ENCODE measurements around the gene ZNF764.

Gene ZNF764

GRCh38 chr16:30588651-30589050 is 30.5 kb upstream of the ZNF764 start:
- Histone ChIP-seq H3K27ac (ENCODE audit: low read length, poor library complexity, severe bottlenecking) (no peak overlapping the region), H3K18ac (ENCODE audit: low read depth in 1 of 2, low read length in 2 of 2) (no peak overlapping the region), H3K14ac (ENCODE audit: low read length in 2 of 2) (no peak overlapping the region), H3K4me2 (ENCODE audit: low read length, poor library complexity, severe bottlenecking) (no peak overlapping the region), H3K79me1 (replicated peaks; ENCODE audit: low read length, poor library complexity, severe bottlenecking) (peaks cover 13% of the 10 kb centered on the region), H3K36me3 (ENCODE audit: control insufficient read depth in 1 of 2, insufficient read depth in 2 of 2, low read depth in 1 of 2, low read length in 2 of 2) (peaks cover 3% of the 10 kb centered on the region in 2 experiments), H2AK5ac (ENCODE audit: low read length, severe bottlenecking) (no peak overlapping the region), H2BK15ac (ENCODE audit: low read depth, poor library complexity, severe bottlenecking) (no peak overlapping the region), H3K9ac (ENCODE audit: low read length) (no peak overlapping the region), H2BK12ac (ENCODE audit: low read length in 2 of 2) (no peak overlapping the region), H2BK5ac (ENCODE audit: low read depth, low read length, poor library complexity, severe bottlenecking) (no peak overlapping the region), H2AFZ (ENCODE audit: low read depth, low read length) (no peak overlapping the region), H4K91ac (ENCODE audit: low read length) (no peak overlapping the region), H2BK120ac (ENCODE audit: low read depth, low read length) (no peak overlapping the region), H3K4me3 (ENCODE audit: insufficient read depth in 1 of 2, low read depth in 1 of 2, low read length in 2 of 2) (no peak overlapping the region), H3K4me1 (ENCODE audit: control insufficient read depth, insufficient read depth, low read depth, low read length) (peaks cover 8% of the 10 kb centered on the region), H4K8ac (ENCODE audit: low read length) (no peak overlapping the region), H3K27me3 (ENCODE audit: control insufficient read depth in 1 of 2, insufficient read depth in 1 of 2, low read length in 2 of 2) (no peaks in the 10 kb centered on the region), H3K23ac (ENCODE audit: low read length in 2 of 2) (no peak overlapping the region), H3K9me3 (ENCODE audit: control insufficient read depth, low read length) (no peaks in the 10 kb centered on the region), H3K4ac (ENCODE audit: low read depth in 1 of 2, low read length in 2 of 2) (no peak overlapping the region)
- WGBS = 100% methylated on average over 2 of the region's 2 CpGs
- DNase-seq = no peak

- no peak within 1 kb of the TSS for H2AK5ac ChIP-seq (ENCODE audit: low read length, severe bottlenecking)
- peak within 1 kb of the TSS; percentile 93 for H3K9ac ChIP-seq (ENCODE audit: low read length)
- WGBS = 18% methylated on average over 48 of the region's 50 CpGs
- H3K27ac ChIP-seq (ENCODE audit: low read length, poor library complexity, severe bottlenecking) = peak within 1 kb of the TSS; percentile 69
- H2BK120ac ChIP-seq (ENCODE audit: low read depth, low read length) = peak within 1 kb of the TSS; percentile 90
- peak within 1 kb of the TSS; percentile 96 for H4K8ac ChIP-seq (ENCODE audit: low read length)
- H3K4ac ChIP-seq (ENCODE audit: low read depth in 1 of 2, low read length in 2 of 2) = peak within 1 kb of the TSS; percentile 68 to 98
- H3K27me3 ChIP-seq (ENCODE audit: control insufficient read depth in 1 of 2, insufficient read depth in 1 of 2, low read length in 2 of 2) = no peaks in the 10 kb centered on the region
- peak within 1 kb of the TSS; percentile 87 for H4K91ac ChIP-seq (ENCODE audit: low read length)
- H3K36me3 ChIP-seq (ENCODE audit: control insufficient read depth in 1 of 2, insufficient read depth in 2 of 2, low read depth in 1 of 2, low read length in 2 of 2) = peaks cover 26 to 30% of the 10 kb centered on the region in 2 experiments
- H2BK15ac ChIP-seq (ENCODE audit: low read depth, poor library complexity, severe bottlenecking) = peak within 1 kb of the TSS; percentile 54
- H3K23ac ChIP-seq (ENCODE audit: low read length in 2 of 2) = no peak within 1 kb of the TSS
- no peak within 1 kb of the TSS for H2BK5ac ChIP-seq (ENCODE audit: low read depth, low read length, poor library complexity, severe bottlenecking)
- H3K18ac ChIP-seq (ENCODE audit: low read depth in 1 of 2, low read length in 2 of 2) = peak within 1 kb of the TSS; percentile 72 to 87
- DNase-seq = peak; percentile 97
- peaks cover 27% of the 10 kb centered on the region for H3K79me1 ChIP-seq (replicated peaks; ENCODE audit: low read length, poor library complexity, severe bottlenecking)
- peak within 1 kb of the TSS; percentile 80 to 93 for H3K4me3 ChIP-seq (ENCODE audit: insufficient read depth in 1 of 2, low read depth in 1 of 2, low read length in 2 of 2)
- peak within 1 kb of the TSS in 1 of 2 experiments; percentile 77 for H3K14ac ChIP-seq (ENCODE audit: low read length in 2 of 2)
- H2AFZ ChIP-seq (ENCODE audit: low read depth, low read length) = peak within 1 kb of the TSS; percentile 96
- peak within 1 kb of the TSS; percentile 86 for H3K4me2 ChIP-seq (ENCODE audit: low read length, poor library complexity, severe bottlenecking)
- no peaks in the 10 kb centered on the region for H3K9me3 ChIP-seq (ENCODE audit: control insufficient read depth, low read length)
- peaks cover 8% of the 10 kb centered on the region for H3K4me1 ChIP-seq (ENCODE audit: control insufficient read depth, insufficient read depth, low read depth, low read length)
- peak within 1 kb of the TSS; percentile 25 to 69 for H2BK12ac ChIP-seq (ENCODE audit: low read length in 2 of 2)
These were observed 27.4 kb upstream of the ZNF764 start, which contains the start of gene ZNF785 for GRCh38 chr16:30585400-30586191. ZNF785 (minus strand) TSS chr16:30585697; CDS start chr16:30585611, 86 bp downstream.

GRCh38 chr16:30585022-30585399 is 26.8 kb upstream of the ZNF764 start:
- H3K79me1 ChIP-seq (replicated peaks; ENCODE audit: low read length, poor library complexity, severe bottlenecking) = peaks cover 27% of the 10 kb centered on the region
- no peaks in the 10 kb centered on the region for H3K27me3 ChIP-seq (ENCODE audit: control insufficient read depth in 1 of 2, insufficient read depth in 1 of 2, low read length in 2 of 2)
- peak overlapping the region; percentile 93 for H3K9ac ChIP-seq (ENCODE audit: low read length)

GRCh38 chr16:30582611-30583340 is 24.6 kb upstream of the ZNF764 start:
- no peak overlapping the region for H3K4me2 ChIP-seq (ENCODE audit: low read length, poor library complexity, severe bottlenecking)
- no peak for DNase-seq
- H3K23ac ChIP-seq (ENCODE audit: low read length in 2 of 2) = no peak overlapping the region
- no peaks in the 10 kb centered on the region for H3K9me3 ChIP-seq (ENCODE audit: control insufficient read depth, low read length)
- no peak overlapping the region for H3K9ac ChIP-seq (ENCODE audit: low read length)
- H3K4ac ChIP-seq (ENCODE audit: low read depth in 1 of 2, low read length in 2 of 2) = no peak overlapping the region
- 98% methylated on average over 48 of the region's 48 CpGs for WGBS
- H3K36me3 ChIP-seq (ENCODE audit: control insufficient read depth in 1 of 2, insufficient read depth in 2 of 2, low read depth in 1 of 2, low read length in 2 of 2) = peaks cover 34 to 45% of the 10 kb centered on the region in 2 experiments
- no peak overlapping the region for H2BK120ac ChIP-seq (ENCODE audit: low read depth, low read length)
- peaks cover 35% of the 10 kb centered on the region for H3K79me1 ChIP-seq (replicated peaks; ENCODE audit: low read length, poor library complexity, severe bottlenecking)
- H3K4me1 ChIP-seq (ENCODE audit: control insufficient read depth, insufficient read depth, low read depth, low read length) = peaks cover 8% of the 10 kb centered on the region
- H3K14ac ChIP-seq (ENCODE audit: low read length in 2 of 2) = no peak overlapping the region
- H3K27me3 ChIP-seq (ENCODE audit: control insufficient read depth in 1 of 2, insufficient read depth in 1 of 2, low read length in 2 of 2) = no peaks in the 10 kb centered on the region
- no peak overlapping the region for H4K8ac ChIP-seq (ENCODE audit: low read length)
- H4K91ac ChIP-seq (ENCODE audit: low read length) = no peak overlapping the region
- H2BK15ac ChIP-seq (ENCODE audit: low read depth, poor library complexity, severe bottlenecking) = no peak overlapping the region
- H3K4me3 ChIP-seq (ENCODE audit: insufficient read depth in 1 of 2, low read depth in 1 of 2, low read length in 2 of 2) = no peak overlapping the region
- no peak overlapping the region for H2BK5ac ChIP-seq (ENCODE audit: low read depth, low read length, poor library complexity, severe bottlenecking)
- H3K18ac ChIP-seq (ENCODE audit: low read depth in 1 of 2, low read length in 2 of 2) = no peak overlapping the region
- H2AK5ac ChIP-seq (ENCODE audit: low read length, severe bottlenecking) = no peak overlapping the region
- H3K27ac ChIP-seq (ENCODE audit: low read length, poor library complexity, severe bottlenecking) = no peak overlapping the region
- no peak overlapping the region for H2AFZ ChIP-seq (ENCODE audit: low read depth, low read length)
- H2BK12ac ChIP-seq (ENCODE audit: low read length in 2 of 2) = no peak overlapping the region

More at GRCh38 chr16:30585022-30585399, 26.8 kb upstream of the ZNF764 start:
- Histone ChIP-seq H3K18ac (ENCODE audit: low read depth in 1 of 2, low read length in 2 of 2) (peak overlapping the region; percentile 72 to 87), H3K9me3 (ENCODE audit: control insufficient read depth, low read length) (no peaks in the 10 kb centered on the region), H2AFZ (ENCODE audit: low read depth, low read length) (peak overlapping the region; percentile 96), H2BK15ac (ENCODE audit: low read depth, poor library complexity, severe bottlenecking) (no peak overlapping the region), H2BK12ac (ENCODE audit: low read length in 2 of 2) (peak overlapping the region in 1 of 2 experiments; percentile 69), H3K4me2 (ENCODE audit: low read length, poor library complexity, severe bottlenecking) (peak overlapping the region; percentile 86), H3K14ac (ENCODE audit: low read length in 2 of 2) (peak overlapping the region in 1 of 2 experiments; percentile 77), H4K8ac (ENCODE audit: low read length) (peak overlapping the region; percentile 96), H3K4ac (ENCODE audit: low read depth in 1 of 2, low read length in 2 of 2) (peak overlapping the region; percentile 68 to 98), H2BK120ac (ENCODE audit: low read depth, low read length) (peak overlapping the region; percentile 90), H2AK5ac (ENCODE audit: low read length, severe bottlenecking) (no peak overlapping the region), H3K4me1 (ENCODE audit: control insufficient read depth, insufficient read depth, low read depth, low read length) (peaks cover 8% of the 10 kb centered on the region), H3K4me3 (ENCODE audit: insufficient read depth in 1 of 2, low read depth in 1 of 2, low read length in 2 of 2) (peak overlapping the region; percentile 80 to 93), H4K91ac (ENCODE audit: low read length) (peak overlapping the region; percentile 87), H3K27ac (ENCODE audit: low read length, poor library complexity, severe bottlenecking) (peak overlapping the region; percentile 69), H2BK5ac (ENCODE audit: low read depth, low read length, poor library complexity, severe bottlenecking) (no peak overlapping the region), H3K36me3 (ENCODE audit: control insufficient read depth in 1 of 2, insufficient read depth in 2 of 2, low read depth in 1 of 2, low read length in 2 of 2) (peaks cover 26 to 30% of the 10 kb centered on the region in 2 experiments), H3K23ac (ENCODE audit: low read length in 2 of 2) (no peak overlapping the region)
- no peak for DNase-seq
- 16% methylated on average over 20 of the region's 23 CpGs for WGBS

All from mesenchymal stem cell (in vitro differentiated cells and primary cell).